ENCODE data around the gene TPI1.
A peak's percentile ranks its signal among the peaks of the same experiment; 100 is the strongest.
"Not testable (repeated sequence)": the region's sequence is repeated elsewhere in the genome, so short reads cannot be mapped to it uniquely, and the experiment has no call there.

The TPI1 gene

DNA sequence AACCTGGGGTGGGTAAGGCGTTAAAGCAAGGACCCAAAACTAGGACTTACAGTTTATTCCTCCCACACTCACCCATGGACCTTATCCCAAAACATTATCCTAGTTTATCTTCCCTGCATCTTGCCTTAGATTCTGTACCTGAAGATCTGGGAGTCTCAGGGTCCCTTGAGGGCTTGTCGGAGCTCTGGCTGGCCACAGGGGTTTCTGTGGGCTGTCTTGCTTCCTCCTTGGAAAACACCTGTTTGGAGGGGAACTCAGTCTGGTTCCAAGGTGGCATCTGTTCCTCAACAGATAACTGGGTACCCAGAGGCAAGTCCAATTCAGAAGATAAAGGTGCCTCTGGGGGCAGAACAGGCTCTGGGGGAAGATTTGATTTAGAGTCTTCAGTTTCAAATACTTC lies 17.9 kb upstream of the TPI1 start:
- no peak for DNase-seq

DNA sequence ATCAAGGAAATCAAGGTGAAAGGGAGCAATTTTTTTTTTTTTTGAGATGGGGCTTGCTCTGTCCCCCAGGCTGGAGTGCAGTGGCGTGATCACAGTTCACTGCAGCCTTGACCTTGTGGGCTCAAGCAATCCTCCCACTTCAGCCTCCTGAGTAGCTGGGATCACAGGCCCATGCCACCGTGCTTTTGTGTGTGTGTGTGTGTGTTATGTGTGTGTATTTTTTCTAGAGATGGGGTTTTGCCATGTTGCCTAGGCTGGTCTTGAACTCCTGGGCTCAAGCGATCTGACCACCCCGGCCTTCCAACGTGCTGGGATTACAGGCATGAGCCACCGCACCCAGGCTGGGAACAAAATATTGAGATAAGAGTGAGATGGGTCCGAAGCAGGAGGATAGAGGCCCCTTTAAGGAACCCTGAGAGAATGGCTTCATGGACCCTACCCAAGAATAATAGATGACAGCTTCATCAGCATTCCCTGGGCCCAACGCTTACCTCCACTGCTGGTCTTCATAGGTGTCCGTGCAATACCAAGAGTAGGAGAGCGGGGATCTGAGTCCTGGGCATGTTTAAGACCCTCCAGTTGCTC lies 17.3 kb upstream of the TPI1 start:
- DNase-seq = no peak

DNA sequence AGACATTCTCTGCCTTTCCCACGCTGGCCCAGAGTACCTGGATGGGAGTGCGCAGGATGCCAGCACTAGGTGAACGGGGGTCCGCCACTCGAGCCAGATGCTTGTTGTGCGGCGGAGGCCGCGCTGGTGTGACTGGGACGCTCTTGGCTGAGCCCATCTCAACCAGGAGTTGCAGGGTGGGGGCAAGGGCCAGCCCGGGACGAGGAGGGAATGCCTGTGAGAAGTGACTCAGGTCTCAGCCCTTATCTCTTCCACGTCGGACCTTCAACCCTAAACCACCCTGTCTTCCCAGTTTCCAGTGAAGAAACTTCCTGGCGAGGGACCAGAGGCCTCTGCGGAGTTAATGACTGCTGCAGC lies 16.6 kb upstream of the TPI1 start:
- no peak for DNase-seq

DNA sequence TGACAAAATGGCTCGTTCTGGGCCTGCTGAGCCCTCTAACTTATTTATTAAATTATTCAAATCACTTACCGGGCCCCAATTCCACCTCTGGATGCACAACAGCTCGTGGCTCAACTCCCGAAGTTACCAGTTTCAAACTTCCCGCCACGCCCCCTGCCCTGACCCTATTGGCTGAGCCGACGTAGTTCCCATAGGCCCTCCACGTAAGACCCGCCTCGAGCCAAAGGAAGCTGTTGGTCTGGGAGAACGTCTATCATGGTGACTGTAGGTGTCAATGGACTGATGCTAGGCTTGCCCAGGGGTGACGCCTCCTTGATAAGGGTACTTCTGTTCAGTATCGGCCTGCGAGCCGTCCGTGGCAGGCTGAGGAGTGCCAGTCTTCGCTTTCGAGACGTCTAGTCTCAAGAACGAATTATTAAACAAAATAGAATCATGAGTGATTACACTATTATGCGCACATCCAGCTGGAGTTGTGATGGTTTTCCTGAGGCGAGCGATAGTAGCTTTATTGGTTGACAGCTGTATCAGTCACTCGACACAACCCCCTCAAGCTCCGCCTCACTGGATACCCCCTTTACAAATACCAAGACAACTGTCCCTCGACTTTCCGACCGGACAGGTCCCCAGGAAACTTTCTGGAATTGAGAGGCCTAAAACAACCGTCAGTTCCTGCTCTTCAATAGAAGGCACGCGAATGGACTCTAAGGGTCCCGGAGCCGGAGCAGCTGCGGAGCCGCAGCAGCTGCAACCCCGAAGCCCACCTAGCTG lies 16.0 kb upstream of the TPI1 start, which contains the start of gene CDCA3:
Gene CDCA3 (minus strand): TSS at position 134 of the 768 bp plus-strand sequence. CDS start 334 bp downstream, outside the sequence.
- DNase-seq = peak; percentile 91 to 97

DNA sequence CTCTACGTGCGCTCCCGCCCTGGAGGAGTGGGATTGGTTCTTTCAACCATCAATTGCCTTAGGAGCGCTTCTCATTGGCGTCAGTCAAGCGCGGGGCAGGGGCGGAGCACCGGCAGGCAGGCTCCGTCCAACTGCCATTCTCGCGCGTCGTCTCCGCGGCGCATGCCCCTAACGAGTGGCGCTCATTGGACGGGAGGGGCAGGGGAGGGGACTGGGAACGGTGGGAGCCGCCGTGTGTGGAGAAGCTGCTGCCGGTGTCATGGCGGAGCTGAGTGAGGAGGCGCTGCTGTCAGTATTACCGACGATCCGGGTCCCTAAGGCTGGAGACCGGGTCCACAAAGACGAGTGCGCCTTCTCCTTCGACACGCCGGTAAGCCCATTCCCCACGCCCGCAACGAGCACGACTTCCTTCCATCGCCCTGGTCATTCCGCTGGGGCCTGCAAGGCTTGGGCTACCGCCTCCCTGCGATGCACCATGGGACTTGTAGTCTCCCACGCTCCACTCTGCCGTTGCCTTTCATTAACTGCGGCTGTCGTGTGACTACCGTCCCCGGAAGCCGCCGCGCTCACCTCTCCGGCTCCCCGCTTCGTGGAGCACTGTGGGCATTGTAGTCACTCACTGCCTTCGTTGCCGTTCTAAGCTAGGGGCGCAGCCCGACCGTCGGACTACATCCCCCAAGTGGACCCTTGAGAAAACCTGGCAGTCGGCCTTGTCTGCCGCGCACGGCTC lies 15.2 kb upstream of the TPI1 start, which contains the start of gene USP5:
Gene USP5 (plus strand): TSS at position 230 of the 730 bp plus-strand sequence. CDS start 30 bp downstream, at position 260.
- peak; percentile 97 to 99 for DNase-seq

DNA sequence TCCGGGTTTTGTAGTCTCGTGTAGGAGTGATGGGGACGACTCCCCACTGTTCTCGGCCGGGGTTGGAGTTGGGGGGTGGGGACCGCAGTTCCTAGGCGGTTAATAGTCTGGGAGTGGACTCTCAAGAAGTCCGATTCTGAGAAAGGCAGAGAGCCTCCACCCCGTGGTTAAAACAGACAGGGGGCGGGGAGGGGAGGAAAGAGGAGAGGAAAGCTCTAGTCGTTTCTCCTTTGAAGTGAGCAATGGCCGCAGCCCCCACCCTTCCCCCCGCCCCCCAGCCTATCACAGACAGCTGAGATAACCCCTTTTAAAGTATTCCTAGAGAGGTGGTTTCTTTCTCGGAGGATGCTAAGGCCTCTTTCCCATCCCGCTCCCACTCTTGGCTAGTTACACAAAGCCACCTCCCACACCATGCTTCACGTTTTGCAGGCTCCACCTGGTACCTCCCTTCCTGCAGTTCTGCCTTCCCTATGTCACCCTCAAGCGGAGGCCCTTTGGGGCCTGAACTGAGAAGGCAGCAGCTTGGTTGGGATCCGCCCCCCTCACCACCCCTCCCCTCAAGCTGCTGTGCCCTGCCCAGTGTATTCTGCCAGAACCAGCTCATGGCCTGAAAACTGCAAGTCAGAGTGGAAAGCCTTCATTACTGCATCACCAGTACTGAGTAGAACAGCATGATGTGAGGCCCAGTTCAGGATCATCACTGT lies 14.5 kb upstream of the TPI1 start:
- no peak for DNase-seq

DNA sequence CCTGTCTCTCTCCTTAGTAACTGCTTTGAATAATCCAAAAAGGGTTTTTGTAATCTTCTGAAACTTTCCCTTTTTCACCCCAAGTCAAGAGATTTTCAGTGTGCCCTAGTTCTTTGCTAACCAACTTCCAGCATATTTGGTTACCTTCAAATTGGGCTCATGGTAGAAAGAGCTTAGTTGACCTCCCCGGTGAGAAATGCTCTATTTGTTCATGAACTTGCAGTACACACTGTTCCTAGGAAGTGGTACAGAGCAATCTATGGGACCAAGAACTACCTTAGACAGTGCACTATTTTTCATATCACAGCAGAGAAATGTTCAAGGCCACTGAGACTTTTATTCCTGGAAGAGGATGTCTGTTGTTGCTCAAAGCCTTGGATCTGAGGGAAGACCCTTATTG lies 13.7 kb upstream of the TPI1 start:
- no peak for DNase-seq

DNA sequence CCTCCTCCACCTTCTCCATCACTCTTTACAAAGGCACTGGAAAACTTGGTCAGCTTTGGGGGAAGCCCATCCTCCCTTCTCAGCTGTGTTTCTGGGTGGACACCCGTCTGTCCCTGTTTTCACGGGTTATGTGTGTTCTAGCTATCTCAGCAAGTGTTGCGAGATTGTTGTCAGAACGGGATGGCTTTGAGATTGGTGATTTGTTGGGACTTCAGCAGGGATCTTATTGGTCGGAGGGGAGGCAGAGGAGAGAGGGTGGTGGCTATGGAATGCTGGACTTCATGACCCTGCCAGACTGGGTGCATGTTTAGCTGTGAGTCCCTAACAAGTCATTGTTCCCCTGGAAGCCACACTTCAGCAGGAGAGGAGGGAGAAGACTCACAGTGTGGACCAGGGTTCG lies 13.3 kb upstream of the TPI1 start:
- no peak for DNase-seq

DNA sequence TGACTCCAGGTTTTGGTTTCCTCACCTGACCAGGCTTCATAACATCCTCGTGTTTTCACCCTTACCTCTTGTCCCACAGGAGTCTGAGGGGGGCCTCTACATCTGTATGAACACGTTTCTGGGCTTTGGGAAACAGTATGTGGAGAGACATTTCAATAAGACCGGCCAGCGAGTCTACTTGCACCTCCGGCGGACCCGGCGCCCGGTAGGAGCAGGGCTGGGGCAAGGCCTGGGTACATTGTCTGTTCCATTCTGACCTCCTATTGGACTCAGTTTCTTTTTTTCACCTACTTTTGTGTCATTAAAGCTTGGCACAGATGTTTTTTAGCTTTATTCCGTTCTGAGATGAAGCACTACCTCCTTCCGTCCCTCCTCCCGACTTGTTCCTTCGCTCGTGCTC lies 12.0 kb upstream of the TPI1 start:
- no peak for DNase-seq

DNA sequence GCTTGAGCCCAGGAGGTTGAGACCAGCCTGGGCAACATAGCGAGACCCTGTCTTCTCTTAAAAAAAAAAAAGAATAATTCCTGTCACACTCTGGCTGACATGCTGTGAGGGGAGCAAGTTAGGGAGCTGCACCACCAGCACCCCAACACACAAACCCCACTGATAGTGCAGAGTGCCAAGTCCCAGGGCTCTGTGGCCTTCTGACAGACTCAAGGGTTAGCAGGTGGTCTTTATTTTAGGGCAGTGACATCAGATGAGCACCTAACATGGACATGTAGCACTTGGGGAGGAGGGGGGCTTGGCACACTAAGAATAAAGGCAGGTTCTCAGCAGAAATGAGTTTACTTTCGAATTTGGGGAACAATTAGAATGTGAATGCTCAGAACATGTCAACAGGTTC lies 8.5 kb upstream of the TPI1 start:
- no peak for DNase-seq

DNA sequence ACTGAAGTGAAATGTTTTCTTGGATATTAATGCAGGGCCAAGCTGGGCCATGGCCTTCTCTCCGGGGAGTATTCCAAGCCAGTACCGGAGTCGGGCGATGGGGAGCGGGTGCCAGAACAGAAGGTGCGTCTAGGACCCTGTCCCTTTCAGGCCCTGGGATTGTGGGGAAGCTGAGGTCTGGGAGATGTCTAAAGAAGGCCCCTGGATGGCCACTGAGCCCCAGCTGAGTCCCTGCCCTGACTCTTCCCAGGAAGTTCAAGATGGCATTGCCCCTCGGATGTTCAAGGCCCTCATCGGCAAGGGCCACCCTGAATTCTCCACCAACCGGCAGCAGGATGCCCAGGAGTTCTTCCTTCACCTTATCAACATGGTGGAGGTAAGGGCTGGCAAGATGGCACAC lies 7.2 kb upstream of the TPI1 start:
- DNase-seq = no peak

DNA sequence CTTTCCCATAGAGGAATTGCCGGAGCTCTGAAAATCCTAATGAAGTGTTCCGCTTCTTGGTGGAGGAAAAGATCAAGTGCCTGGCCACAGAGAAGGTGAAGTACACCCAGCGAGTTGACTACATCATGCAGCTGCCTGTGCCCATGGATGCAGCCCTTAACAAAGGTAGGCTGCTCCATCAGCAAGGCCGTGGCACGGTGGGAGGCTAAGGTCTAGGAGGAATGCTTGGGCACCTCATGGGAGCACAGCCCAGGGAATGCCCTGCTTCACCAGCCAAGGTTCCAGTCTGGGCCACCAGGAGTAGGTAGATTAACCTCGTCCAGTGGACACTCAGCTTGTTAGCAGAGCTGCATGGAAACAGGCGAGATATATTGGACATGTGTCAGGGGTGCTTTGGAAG lies 6.4 kb upstream of the TPI1 start:
- DNase-seq = no peak

DNA sequence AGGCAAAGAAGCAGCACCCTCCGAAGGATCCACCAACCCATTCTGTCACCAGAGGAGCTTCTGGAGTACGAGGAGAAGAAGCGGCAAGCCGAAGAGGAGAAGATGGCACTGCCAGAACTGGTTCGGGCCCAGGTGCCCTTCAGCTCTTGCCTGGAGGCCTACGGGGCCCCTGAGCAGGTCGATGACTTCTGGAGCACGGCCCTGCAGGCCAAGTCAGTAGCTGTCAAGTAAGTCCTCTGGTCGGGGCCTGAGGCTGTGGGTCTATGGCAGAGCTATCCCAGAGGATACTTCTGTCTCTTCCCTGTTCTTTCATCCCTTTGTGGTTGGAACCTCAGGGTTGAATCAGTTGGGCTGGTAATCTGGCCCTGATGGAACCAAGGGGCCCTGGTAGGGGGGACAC lies 5.9 kb upstream of the TPI1 start:
- no peak for DNase-seq

DNA sequence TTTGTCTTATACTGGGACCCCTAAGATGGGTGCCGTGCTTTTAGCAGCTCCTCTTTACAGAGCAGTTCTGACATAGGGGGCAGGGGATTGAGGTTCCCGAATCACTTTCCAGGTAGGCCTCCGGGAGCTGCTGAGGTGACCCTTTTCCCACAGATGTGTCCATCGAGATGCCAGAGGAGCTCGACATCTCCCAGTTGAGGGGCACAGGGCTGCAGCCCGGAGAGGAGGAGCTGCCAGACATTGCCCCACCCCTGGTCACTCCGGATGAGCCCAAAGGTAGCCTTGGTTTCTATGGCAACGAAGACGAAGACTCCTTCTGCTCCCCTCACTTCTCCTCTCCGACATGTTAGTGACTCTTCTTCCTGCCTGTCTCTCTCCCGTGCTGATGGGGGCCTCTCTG lies 4.3 kb upstream of the TPI1 start:
- DNase-seq = no peak

DNA sequence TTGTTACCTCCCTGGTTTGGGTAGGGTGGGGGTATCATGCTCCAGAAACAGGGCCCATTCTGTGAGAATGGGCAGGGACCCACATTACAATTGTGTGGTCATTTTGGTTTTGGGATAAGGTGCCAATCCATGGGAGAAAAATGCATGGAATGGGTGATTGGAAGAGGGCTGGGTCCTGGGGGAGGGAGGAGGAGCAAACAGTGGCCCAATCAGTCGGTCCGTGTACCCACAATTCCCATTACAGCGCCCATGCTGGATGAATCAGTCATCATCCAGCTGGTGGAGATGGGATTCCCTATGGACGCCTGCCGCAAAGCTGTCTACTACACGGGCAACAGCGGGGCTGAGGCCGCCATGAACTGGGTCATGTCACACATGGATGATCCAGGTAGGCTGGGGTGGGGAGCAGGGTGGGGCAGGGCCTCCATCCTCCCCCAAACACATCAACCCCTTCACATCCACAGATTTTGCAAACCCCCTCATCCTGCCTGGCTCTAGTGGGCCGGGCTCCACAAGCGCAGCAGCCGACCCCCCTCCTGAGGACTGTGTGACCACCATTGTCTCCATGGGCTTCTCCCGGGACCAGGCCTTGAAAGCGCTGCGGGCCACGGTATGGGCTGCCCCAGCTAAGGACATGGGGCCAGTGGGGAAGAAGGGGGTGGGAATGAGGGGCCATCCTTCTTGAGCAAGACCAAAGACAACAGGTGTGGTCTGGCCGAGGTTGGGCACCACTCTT lies 3.6 kb upstream of the TPI1 start:
- DNase-seq = no peak

DNA sequence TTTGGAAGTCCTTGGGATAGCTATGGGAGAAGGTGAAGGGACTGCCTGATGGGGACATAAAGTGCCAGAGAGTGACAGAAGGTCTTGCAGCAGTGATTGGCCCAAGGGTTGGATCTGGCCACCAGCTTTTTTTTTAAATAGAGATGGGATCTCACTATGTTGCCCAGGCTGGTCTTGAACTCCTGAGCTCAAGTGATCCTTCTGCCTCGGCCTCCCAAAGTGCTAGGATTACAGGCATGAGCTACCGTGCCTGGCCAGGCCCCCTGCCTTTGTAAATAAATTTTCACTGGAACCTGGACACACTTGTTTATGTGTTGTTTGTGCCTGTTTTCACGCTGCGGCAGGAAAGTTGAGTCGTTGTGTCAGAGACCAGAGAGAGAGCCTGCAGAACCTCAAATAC lies 2.0 kb upstream of the TPI1 start:
- DNase-seq = not testable (repeated sequence)

DNA sequence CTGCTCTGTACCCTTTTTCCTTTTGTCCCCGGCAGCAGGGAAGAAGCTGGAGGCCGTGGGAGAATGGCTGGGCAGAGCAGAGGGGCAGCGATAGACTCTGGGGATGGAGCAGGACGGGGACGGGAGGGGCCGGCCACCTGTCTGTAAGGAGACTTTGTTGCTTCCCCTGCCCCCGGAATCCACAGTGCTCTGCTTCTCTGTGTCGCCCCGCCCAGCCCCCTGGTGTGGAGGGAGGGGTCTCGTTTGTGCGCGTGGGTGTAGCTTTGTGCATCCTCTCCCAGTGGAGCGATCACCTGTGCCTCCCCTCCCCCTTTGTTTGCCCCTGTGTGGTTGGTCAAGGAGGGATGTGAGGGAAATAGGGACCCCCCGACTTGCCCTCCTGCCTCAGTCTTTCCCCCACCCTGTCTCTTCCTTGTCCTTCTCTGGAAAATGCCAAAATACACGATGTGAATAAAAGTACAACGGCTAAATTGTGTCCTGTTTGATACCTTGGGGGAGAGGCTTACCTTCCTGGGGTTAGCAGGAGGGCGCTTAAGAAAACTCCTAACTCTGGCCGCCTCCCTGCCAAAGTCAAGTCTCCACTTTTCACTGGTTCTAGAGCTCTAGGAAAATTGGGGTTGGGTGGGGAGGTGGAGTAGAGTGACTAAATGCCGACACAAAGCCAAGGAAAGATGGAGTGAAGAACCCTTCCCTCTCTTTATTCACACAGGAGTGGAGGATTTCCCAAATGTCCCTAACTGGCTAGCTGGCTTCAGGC lies 990 bp upstream of the TPI1 start:
- no peak for DNase-seq

DNA sequence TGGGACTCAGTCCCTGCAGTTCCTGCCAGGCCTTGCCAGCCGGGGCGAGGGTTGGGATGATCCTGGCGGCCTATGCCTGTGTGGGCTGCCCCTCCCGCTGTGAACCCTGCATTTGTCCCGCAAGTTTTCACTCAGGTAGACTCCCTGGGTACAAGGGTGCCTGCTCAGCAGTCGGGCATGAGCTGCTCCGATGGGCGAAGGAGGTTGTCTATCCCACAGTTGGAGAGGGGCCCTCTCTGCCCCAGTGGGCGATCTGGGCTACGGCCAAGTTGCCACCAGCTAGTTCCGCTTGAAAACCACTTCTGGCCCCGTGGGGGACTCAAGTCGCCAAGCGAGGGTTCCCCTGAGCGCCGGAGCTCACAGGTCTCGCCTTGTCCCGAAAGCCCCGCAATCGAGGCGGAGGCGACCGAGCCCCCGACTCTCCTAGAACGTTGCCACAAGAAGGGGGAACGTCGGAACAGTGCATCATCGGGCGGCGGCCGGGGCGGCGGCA lies 365 bp upstream of the TPI1 start:
- DNase-seq = no peak

DNA sequence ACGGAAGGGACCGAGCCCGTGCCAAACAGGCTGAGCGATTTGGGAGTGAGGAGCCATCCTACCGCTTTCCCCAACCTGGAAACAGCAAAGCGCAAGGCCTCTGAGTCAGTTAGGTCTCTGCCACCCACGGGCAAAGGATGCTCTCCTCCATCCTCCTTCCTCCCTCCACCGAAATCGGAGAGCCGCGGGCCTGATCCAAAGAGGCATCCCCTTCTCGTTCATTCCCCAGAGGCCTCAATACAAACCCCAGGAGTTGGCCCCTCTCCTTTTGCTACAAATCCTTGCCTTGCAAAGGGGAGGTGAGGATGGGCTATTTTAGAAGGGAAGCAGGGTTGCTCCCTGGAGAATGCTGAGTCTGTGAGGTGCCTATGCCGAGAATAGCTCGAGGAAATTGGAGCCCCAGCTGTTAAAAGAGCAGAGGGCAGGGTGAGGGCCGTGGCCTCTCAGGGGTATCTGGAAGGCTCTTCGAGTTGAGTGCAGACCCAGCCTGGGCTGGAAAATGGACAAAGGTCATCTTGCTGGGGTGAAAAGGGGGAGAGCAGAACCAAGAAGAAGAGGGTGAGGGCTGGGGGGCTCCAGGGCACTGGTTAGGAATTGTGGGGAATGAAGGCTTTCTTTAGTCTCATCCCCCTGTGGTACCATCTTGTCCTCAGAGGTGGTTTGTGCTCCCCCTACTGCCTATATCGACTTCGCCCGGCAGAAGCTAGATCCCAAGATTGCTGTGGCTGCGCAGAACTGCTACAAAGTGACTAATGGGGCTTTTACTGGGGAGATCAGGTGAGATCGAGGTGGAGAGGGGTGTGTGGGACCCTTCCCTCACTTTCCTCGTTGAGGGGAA lies 1.1 kb downstream of the TPI1 start:
- DNase-seq = no peak
